ENCODE results near the gene EIF3D.

Gene EIF3D, protein sequence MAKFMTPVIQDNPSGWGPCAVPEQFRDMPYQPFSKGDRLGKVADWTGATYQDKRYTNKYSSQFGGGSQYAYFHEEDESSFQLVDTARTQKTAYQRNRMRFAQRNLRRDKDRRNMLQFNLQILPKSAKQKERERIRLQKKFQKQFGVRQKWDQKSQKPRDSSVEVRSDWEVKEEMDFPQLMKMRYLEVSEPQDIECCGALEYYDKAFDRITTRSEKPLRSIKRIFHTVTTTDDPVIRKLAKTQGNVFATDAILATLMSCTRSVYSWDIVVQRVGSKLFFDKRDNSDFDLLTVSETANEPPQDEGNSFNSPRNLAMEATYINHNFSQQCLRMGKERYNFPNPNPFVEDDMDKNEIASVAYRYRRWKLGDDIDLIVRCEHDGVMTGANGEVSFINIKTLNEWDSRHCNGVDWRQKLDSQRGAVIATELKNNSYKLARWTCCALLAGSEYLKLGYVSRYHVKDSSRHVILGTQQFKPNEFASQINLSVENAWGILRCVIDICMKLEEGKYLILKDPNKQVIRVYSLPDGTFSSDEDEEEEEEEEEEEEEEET

DNA sequence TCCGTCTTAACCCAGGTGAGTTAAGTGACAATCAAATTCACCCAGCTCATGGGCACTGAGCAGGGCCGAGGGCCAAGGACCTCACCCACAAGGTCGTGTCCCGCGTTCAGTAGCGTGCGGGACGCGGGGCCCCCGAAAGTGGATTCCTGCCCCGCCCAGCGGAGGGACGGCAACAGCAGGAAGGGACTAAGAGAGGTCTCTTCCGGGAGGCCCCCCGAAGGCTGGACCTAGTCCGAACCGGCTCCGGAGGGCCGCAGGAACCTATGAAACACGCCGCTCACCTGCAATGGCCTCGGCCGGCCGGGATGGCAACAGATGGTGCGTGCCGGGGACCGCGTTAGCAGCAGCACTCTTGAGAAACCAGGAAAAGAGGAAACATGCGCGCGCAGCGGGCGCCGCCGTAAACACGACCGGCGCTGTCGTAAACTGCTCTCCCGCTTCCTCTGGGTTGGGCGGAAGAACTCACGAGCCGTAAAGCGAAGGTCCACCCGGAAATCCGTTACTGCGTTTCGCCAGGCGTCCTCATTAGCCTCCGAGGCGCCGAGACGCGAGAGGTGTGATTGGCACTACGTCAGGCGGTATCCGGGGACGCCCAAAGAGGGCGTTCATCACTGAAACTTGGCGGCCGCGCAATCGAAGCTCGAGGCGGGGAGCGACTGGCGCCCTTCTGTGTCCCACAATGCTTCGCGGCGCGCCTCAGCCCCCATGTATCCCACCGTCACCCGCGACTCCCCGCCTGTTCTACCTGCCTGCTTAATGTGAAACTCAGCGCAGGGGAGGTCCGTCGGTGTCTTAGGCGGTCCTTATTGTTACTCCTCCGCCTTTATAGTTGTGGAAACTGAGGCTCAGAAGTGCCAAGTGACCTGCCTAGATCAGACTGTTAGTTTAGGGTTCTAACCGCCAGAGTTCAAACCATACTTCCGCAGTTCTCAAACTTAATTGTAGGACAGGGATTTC, at the start of gene EIF3D:
EIF3D (minus strand) TSS at position 372 of the 957 bp plus-strand sequence. CDS start 3,045 bp downstream, outside the sequence.
- peak; percentile 99 for DNase-seq

DNA sequence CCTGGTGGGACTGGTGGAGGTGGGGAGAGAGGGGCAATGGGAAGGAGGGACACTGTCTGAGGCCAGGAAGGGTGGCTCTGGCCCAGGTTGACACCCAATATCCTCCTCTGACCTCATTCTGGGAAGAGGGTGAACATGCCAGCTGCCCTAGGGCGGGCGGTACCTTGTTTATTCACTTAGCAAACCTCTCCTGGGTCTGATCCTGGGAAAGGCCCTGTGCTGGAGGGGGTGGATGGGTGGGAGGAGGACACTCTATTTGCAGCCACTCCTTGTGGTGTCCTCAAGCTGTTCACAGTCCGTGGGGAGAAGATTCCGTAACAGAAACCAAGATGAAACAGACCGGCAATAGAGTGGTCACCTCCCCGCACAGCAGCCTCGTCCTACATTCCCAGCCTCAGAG, 49.7 kb upstream of the EIF3D start:
- no peak for DNase-seq

DNA sequence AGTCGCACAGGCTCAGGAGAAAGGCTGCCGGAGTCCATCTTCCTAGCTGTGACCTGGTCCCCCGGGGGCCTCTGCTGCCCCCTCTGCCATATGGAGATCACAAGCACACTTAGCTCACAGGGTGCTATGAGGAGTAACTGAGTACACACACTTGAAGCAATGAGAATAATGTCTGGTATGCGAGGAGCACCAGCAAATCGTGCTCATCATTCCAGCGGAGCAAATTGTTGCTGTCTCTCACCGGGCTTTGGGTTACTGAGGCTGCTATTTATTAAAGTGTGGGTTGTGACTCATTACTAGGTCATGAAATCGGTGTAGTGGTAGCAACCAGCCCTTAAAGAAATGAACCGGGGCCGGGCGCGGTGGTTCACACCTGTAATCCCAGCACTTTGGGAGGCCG, 48.1 kb upstream of the EIF3D start:
- DNase-seq = no peak

DNA sequence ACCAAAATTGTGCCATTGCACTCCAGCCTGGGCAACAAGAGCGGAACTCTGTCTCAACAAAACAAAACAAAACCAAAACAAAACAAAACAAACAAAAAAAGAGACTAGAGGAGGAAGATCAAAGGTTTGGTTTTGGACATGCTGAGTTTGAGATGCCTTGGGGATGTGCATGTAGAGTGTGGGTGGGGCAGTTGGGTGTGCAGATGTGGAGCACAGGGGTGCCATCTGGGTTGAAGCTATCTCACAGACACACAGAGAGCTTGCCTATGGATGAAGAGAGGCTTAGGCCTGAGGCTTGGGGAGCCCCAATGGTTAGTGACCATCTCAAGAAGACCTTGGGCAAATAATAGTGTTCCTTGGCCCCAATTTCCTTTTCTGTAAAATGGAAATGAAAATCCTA, 45.8 kb upstream of the EIF3D start:
- no peak for DNase-seq

DNA sequence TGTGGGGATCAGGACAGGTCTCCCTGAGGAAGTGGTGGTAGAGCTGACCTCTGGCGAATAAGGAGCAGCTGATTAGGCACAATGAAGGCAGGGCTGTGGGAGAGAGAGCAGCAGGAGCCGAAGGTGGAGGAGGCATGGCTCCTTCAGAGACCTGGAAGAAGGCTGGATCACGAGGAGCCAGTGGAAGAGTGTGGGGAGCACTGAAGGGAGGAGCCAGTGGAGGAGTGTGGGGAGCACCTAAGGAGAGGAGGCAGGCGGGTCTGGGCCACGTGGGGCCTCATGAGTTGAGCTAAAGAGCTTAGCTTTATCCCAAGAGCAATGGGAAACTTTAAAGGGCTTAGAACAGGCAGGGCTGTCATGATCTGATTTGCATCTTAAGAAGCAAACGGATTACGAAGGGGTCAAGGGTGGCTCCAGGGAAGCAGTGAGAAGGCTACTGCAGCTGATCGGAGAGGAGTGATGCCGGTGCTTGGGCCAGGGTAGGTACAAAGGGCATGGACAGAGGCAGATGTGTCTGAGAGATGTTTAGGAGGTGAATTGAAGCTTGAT, 44.9 kb upstream of the EIF3D start:
- DNase-seq = no peak

DNA sequence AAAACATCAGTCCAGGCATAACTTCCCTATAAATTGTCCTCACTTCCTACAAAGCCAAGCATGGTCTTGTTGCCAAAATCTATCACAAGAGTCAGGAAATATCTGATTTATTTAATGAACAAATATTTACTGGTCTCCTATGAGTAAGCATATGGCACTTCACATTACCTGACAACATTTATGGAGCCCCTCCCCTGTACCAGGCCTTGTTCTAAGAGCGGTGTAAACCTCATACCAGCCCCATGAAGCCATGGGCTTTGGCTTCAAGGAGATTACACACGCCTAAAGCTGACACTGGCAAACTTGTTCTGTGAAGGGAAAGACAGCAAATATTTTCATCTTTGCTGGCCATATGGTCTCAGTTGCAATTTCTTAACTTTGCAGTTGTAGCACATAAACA, 43.0 kb upstream of the EIF3D start:
- DNase-seq = no peak

DNA sequence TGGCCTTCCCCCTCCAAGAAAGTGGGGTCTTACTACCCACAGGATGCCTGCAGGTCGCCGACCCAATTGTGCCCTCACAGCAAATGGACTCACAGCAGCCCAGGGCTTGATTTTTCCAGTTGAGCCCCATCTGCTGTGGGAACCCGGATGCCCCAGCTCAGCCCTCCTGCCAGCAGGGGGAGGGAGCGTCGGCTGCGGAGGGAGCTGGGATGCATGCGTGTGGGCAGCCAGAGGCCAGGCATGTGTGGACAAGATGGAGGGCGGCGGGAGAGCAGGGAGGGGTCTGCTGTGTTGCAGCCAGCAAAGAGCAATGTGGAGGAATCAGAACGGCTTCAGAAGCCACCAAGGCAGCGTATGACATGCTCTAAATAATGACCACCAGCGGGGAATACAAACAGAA, 41.0 kb upstream of the EIF3D start:
- no peak for DNase-seq

DNA sequence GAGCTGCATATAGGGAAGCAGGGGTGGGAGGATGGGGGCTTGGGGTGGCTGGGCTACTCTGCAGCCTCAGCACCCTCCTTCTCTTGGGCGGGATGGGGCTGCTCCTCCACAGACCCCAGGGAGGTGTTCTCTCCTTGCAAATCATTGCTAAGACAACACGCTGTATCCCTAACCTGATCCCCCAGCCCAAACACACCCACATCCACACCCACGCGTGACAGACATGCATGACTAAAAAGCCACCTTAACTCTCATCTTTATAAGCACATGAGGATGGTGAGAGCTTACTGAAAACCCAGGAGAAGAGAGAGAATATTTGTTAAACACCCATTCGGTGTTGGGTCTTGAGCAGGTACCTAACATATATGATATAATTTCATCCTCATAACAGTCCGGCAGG, 39.9 kb upstream of the EIF3D start:
- DNase-seq = no peak

DNA sequence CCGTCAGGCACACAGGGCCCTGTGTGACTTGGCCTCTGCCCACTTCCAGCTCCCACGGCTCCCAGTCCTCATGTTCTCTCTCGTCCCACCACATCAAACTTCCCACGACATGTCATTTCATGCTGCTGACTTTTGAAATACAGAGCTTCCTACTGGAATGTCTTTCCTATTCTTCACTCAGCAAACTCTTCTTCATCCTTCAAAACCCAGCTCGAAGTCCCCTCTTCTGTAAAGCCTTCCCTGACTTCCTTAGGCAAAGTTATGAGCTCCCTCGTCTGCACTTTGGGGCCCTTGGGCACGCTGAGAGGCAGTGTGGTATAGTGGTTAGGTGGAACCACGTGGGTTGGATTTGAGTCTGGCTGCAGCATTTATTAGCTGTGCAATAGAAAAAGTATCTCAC, 37.8 kb upstream of the EIF3D start:
- DNase-seq = no peak

DNA sequence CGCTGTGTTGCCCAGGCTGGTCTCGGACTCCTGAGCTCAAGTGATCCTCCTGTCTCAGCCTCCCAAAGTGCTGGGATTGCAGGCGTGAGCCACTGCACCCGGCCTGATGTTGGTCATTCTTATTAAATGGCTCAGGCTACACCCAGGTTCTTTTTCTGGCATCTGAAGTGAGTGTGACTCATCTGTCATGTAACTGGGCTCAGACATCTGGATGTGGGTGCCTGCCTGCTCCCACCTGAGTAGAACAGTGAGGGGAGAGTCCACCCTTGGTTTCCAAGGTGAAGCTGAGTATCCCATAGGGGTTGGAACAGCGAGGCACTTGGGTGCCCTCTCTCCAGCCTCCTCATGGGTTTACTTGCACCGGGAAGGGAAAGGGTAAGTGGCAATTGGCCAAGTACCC, 36.7 kb upstream of the EIF3D start:
- DNase-seq = no peak

DNA sequence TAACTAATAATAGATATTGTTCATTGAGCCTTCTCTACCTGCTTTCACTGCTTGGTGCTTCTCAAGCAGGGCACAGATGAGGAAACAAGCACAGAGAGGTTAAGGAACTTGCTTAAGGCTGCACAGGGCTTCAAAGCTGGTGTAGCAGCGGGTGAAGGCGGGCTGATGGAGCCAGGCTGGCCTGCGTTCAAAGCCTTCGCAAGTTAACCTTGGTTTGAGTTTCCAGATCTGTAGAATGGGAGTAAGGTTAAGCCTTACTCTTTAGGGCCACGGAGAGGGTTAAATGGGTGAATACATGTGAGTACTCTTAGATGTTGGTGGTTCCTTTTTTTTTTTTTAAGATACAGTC, 36.2 kb upstream of the EIF3D start:
- no peak for DNase-seq

DNA sequence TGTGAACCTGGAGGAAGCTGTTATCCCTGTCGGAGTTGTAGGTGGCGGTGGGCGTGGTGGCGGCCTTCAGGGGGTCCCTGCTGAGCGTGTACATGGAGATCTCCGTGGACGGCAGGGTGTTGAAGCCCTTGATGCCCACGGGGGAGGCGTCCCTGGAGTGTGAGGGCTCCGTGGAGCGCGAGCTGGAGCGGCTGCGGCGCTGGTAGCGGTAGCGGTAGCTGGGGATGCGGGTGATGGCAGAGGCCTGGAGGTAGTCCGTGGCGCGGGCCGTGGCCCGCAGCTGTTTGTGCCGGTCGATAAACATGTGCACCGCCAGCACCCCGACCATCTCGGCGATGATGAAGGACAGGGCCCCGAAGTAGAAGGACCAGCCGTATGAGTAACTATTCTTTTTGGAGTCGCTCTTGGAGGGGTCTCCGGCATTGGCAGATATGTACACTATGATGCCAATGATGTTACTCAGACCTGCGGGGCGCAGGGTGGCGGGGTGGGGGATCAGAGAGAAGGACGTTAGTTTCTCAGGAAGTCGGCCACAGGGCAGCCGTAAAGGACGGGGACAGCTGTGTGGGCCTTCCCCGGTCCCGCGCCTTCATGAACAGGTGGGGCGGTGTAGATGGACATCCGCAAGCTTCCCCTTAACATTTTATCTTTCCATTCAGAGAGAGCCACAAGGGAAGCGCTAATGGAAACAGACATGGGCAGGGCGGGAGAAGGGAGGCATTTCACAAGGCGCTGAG, 35.6 kb upstream of the EIF3D start:
- DNase-seq = no peak

DNA sequence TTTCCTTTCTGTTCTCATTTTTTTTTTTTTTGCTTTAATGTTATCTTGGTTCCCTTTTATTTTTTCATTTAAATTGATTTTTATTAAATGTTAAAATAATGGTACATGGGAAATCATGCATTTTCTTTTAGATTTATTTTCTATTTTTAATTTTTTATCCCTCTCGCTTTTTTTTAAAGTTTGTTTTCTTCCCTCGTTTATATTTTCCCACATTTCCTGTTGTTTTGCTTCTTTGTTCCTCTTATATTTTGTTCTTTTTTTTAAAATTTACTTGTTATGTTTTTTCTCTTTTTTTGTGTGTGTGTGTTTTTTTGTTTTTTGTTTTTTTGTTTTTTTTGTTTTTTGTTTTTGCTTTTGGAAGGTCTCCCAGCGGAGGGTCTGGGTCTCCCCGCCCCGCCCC, 34.9 kb upstream of the EIF3D start:
- DNase-seq = no peak

DNA sequence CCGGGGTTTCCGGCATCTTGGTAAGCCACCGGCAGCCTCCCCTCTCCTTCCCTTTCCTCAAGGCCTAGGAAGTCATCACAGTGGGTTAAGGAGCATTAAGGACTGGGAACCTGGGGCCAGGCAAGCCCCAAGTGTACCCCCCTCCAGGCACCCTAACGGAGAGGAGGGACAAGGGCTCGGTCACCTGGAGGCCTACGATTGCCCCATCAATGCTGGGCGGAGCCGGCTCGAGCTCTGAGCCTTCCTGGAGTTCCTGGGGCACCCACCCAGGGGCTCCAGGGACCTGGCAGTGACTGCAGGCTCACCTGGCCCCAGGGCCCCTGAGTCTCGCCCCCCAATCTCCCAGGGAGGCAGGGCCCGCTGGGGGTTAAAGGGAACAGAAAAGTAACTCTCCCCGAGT, 34.5 kb upstream of the EIF3D start:
- DNase-seq = no peak

DNA sequence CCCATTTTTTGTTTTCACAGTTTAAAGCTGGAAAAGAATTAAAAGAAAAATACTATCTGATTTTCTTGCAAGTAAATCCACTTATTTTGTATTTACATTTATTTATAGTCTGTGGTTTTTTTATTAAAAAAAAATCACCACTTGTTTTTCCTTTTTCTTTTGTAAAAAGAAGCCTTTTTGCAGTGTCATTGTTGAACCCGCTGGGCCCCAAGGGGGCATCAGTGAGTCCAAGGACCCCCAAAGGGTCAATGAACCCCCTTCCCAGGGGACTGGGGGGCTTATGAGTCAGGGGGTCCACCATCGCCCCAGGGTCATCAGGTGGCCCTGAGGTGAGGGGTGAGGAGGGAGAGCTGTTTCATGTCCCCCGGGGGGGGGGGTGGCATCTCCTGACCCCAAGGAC, 34.0 kb upstream of the EIF3D start:
- no peak for DNase-seq

DNA sequence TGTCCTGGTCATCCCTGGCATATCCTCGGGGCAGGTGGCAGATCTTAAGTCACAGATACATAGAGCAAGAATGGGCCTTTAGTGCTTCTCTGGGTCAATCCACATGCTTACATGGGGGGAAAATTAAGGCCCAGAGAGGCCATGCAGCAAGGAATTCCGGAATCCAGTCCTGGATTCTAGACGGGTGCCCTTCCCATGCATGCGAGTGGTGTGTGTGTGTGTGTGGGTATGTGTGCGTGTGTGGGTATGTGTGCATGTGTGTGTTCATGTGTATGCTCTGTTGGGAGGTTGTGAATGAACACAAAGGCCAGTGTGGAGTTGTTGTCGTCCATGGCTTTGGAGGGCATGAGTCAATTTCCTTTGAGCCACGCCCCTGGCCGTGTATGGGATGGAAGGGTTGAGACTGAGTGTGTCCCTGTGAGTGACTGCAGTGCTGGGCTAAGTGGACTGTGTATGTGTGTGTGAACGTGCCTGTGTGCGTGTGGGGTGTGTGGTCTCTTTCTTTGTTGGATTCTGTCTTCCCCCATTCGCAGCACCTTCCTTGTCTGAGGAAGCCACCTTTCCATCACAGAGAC, 33.4 kb upstream of the EIF3D start:
- no peak for DNase-seq

DNA sequence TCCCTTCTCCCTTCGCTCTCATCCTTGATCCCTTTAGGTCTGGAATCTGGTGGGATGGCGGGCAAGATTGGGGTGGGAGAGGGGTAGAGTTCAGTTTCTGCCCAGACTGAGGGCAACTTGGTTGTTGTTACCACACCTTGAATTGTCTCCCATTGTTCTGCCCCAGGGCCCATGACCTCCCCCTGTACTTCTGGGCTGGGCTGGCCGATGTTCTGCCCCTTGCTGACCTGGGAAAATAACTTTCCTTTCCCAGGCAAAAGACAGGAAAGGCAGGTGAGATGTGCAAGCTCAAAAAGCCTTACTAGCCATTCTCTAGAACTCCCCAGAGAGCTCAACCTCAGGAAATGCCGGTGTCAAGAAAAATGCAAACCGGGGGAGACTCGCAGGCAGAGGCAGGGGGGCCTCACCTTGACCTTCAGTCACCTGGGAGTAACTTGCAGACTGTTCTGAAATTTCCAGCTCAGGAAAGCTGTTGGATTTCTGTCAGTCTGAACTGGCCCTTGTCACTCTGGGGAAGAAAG, 32.4 kb upstream of the EIF3D start:
- DNase-seq = no peak

DNA sequence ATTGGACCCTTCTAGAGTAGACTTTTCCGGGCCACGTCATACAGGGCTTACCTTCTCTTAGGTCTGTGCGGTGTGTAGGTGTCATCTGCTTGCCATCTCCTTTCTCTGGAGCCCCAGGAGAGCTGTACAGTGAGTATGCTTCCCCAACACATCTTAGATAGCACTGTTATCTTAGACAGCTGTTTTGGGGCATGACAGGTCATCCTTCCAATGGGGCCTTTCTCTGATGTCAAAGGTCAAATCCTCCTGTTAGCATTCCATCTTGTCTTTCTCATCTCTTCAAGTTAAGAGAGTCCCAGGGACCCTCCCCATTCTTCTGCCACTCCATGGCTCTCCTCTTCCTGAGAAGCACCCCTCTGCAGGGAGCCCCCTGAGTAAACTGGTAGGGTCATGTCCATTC, 31.0 kb upstream of the EIF3D start:
- DNase-seq = no peak

DNA sequence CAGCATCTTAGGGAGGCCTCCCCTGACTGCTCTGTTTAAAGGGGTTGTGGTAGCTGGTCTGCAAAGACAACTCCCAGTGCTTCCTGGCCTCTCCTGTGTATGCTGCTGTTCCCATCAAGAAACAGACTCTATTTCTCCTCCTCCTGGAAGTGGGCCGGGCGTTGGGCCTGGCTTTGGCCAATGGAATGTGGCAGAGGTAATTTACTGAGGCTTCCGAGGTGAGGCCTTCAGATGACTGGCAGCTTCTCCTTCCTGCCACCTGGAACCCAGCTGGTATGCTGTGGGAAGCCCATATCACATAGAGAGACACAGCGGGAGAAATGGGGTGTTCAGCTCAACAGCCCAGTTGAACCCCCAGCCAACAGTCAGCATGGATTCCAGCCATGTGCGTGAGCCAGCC, 25.1 kb upstream of the EIF3D start:
- DNase-seq = no peak

DNA sequence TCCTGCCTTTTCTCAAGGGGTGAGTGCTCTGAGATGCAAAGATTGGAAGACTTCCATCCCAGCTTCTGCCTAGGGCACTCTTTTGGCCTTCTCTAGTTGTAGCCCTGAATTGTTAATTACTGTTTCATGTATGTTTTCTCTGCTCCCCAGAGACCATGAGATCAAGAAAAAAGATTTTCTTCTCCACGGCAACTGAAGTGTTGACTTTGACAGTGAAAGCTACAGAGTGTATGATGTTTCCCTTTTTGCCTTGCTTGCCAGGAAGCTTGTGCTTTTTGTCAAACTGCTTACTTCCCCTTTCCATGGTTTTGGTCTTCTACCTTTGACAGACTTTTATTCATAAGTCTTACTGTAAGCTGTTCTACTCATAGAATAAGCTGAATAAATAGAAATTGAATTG, 23.3 kb upstream of the EIF3D start:
- no peak for DNase-seq

DNA sequence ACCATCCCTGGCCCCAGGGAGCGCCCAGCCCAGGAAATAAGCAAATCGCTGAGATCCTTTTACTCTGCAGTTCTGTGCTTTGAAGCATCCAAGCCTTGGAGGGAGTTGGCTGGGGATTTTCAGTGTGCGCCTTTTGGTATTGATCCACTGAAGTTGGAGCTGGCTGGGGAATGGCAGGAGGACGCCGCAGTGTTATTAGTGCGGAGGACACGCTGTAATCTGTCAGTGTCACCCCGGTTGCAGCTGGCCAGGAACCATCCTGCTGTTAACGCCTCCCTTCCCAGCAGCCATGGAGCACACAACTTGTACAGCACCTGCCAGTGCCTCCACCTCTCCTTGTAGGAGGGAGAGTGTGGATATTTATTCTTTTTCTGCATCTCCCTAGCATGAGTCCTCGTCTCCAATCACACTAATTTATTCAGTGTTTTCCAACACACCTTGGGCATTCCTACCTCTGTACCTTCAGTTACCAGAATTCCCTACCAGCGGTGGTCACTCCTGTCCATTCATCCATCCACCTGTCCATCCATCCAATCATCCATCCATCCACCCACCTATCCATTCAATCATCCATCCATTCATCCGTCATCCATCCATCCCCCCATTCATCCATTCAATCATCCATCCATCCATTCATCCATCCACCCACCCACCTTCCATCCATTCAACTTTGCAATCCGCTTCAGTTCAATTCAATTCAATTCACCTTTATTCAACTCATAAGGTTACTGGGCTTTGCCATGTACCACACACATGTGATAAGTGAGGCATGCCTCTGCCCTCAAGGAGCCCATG, 21.9 kb upstream of the EIF3D start:
- no peak for DNase-seq

Measured in NCI-H2171 (cell line).